ENCODE measurements around the gene PGM5. TPM values are rescaled to one million over a fixed set of nuclear protein-coding genes. Genes with fewer than 3 reads are reported as not detected.

Gene PGM5
- total RNA-seq, 1 experiment from 2014 or later = not detected

GRCh38 chr9:68433531-68434110 lies 77.2 kb downstream of the PGM5 start:
- H3K4me2 ChIP-seq = no peak overlapping the region
- H3K9me3 ChIP-seq (ENCODE audit: insufficient read depth, low read depth) = no peaks in the 10 kb centered on the region
- H3K27ac ChIP-seq = no peak overlapping the region
- no peak overlapping the region for H2AFZ ChIP-seq
- no peaks in the 10 kb centered on the region for H3K9me2 ChIP-seq (ENCODE audit: insufficient read depth)
- no peak for DNase-seq
- no TSS peak for BruUV-seq (replicated peaks)
- no peaks in the 10 kb centered on the region for H3F3A ChIP-seq (ENCODE audit: insufficient read depth, low read depth)
- H3K4me1 ChIP-seq (replicated peaks; ENCODE audit: insufficient read depth) = no peaks in the 10 kb centered on the region
- CTCF ChIA-PET = no interaction called here
- H3K27me3 ChIP-seq (ENCODE audit: insufficient read depth, low read depth) = peaks cover 5% of the 10 kb centered on the region; the same call in 1 of the 2 replicates
- H3K4me3 ChIP-seq = no peak overlapping the region
- no peaks in the 10 kb centered on the region for H3K79me2 ChIP-seq (ENCODE audit: low read depth)
- POLR2A ChIA-PET (ENCODE audit: unreplicated experiment) = no interaction called here
- H3K36me3 ChIP-seq (ENCODE audit: low read depth) = no peaks in the 10 kb centered on the region
- no peak for TF ChIP-seq CTCF (conservative IDR thresholded peaks at IDR 0.05)
- TF ChIP-seq EZH2 (IDR thresholded peaks at IDR 0.05; ENCODE audit: low read depth) = no peak
- intact Hi-C loops (cut with micrococcal nuclease; ENCODE audit: unreplicated experiment) = no loop called here
- no peaks in the 10 kb centered on the region for H4K20me1 ChIP-seq (ENCODE audit: insufficient read depth)

- intact Hi-C loops (cut with micrococcal nuclease; ENCODE audit: unreplicated experiment) = no loop called here
- POLR2A ChIA-PET (ENCODE audit: unreplicated experiment) = no interaction called here
- TF ChIP-seq EZH2 (IDR thresholded peaks at IDR 0.05; ENCODE audit: low read depth) (no peak), CTCF (conservative IDR thresholded peaks at IDR 0.05) (no peak)
Measured at GRCh38 chr9:68437785-68438184, 81.4 kb downstream of the PGM5 start.

GRCh38 chr9:68443624-68444023 lies 87.2 kb downstream of the PGM5 start:
- Histone ChIP-seq H3K27me3 (ENCODE audit: insufficient read depth, low read depth) (0 out of 2 replicates have a peak, but pooled peaks cover 5% of the 10 kb centered on the region), H3K4me3 (no peak overlapping the region), H3F3A (ENCODE audit: insufficient read depth, low read depth) (no peaks in the 10 kb centered on the region), H3K27ac (no peak overlapping the region), H3K79me2 (ENCODE audit: low read depth) (no peaks in the 10 kb centered on the region), H3K9me3 (ENCODE audit: insufficient read depth, low read depth) (peaks cover 4% of the 10 kb centered on the region; the same call in 1 of the 2 replicates), H2AFZ (no peak overlapping the region), H3K9me2 (ENCODE audit: insufficient read depth) (no peaks in the 10 kb centered on the region), H3K4me1 (replicated peaks; ENCODE audit: insufficient read depth) (no peaks in the 10 kb centered on the region), H3K36me3 (ENCODE audit: low read depth) (no peaks in the 10 kb centered on the region), H3K4me2 (no peak overlapping the region), H4K20me1 (ENCODE audit: insufficient read depth) (no peaks in the 10 kb centered on the region)
- TF ChIP-seq CTCF (conservative IDR thresholded peaks at IDR 0.05) = no peak
- TF ChIP-seq EZH2 (IDR thresholded peaks at IDR 0.05; ENCODE audit: low read depth) = no peak
- no TSS peak for BruUV-seq (replicated peaks)
- no peak for DNase-seq
- intact Hi-C loops (cut with micrococcal nuclease; ENCODE audit: unreplicated experiment) = no loop called here
- CTCF ChIA-PET = interaction anchor here (0.5 kb wide), 1 partner anchor 554 kb away, joined by 4 read pairs; no protein-coding TSS in a partner anchor
- POLR2A ChIA-PET (ENCODE audit: unreplicated experiment) = no interaction called here

More at GRCh38 chr9:68437785-68438184, 81.4 kb downstream of the PGM5 start:
- H3K4me1 ChIP-seq (replicated peaks; ENCODE audit: insufficient read depth) = no peaks in the 10 kb centered on the region
- H3F3A ChIP-seq (ENCODE audit: insufficient read depth, low read depth) = no peaks in the 10 kb centered on the region
- peaks cover 4% of the 10 kb centered on the region; the same call in 1 of the 2 replicates for H3K9me3 ChIP-seq (ENCODE audit: insufficient read depth, low read depth)
- no peak overlapping the region for H3K4me2 ChIP-seq
- no TSS peak for BruUV-seq (replicated peaks)
- H4K20me1 ChIP-seq (ENCODE audit: insufficient read depth) = no peaks in the 10 kb centered on the region
- no peak overlapping the region for H3K4me3 ChIP-seq
- H3K27ac ChIP-seq = no peak overlapping the region
- H3K79me2 ChIP-seq (ENCODE audit: low read depth) = no peaks in the 10 kb centered on the region
- CTCF ChIA-PET = no interaction called here
- no peaks in the 10 kb centered on the region for H3K9me2 ChIP-seq (ENCODE audit: insufficient read depth)
- no peak overlapping the region for H2AFZ ChIP-seq
- no peaks in the 10 kb centered on the region for H3K36me3 ChIP-seq (ENCODE audit: low read depth)
- H3K27me3 ChIP-seq (ENCODE audit: insufficient read depth, low read depth) = 0 out of 2 replicates have a peak, but pooled peaks cover 5% of the 10 kb centered on the region
- no peak for DNase-seq
